OCI-LY3 (cell line): Measurements from ENCODE around the gene TRIO.

Experiments used
- CTCF ChIP-seq: fragments of 200-600, 300-600 bp; sonication (generic); IDR thresholded peaks from 2 replicates; pipeline ENCODE4 v1.5.1; 2014; ENCODE audit warnings: antibody characterized with exemption, low read length, low read depth
- EZH2phosphoT487 ChIP-seq: fragments of 200-600 bp; shearing (Covaris generic); IDR thresholded peaks from 2 replicates; pipeline ENCODE4 v1.6.1; 2018; ENCODE audit warnings: antibody characterized with exemption, mixed run types, low read depth

GRCh38 chr5:14502294-14502690, 359.1 kb downstream of the TRIO start:
- TF ChIP-seq CTCF (no peak), EZH2phosphoT487 (no peak)
